K562 (cell line): ENCODE data around the gene ANKRD10. TPM values are rescaled to one million over a fixed set of nuclear protein-coding genes. Genes with fewer than 3 reads are reported as not detected.
A peak's percentile ranks its signal among the peaks of the same experiment; 100 is the strongest.

ENCODE experiments used
- ATAC-seq: fragments of 200-7000 bp; cut with Tn5 transposase; 3 replicates; pipeline ENCODE4 v1.9.1; 2020; ENCODE audit warnings: moderate library complexity
- BruUV-seq: library from RNA; stranded (reverse); fragments of 400-500 nt; replicated peaks from 2 replicates; lab custom pipeline; 2021; lab: Mats Ljungman, UMichigan
- CTCF ChIA-PET: fragments of 300-600 bp; formaldehyde crosslinking; extraction: SDS; loops from one replicate; lab custom pipeline; 2021; ENCODE audit warnings: low intra/inter-chr PET ratio; lab: Yijun Ruan, JAX
- POLR2A ChIA-PET: fragments of 300-600, 350-650 bp; sonication (Branson Sonifier 250); formaldehyde crosslinking; extraction: SDS; loops from one replicate; lab custom pipeline; 2021; ENCODE audit warnings: antibody characterized with exemption, inconsistent platforms; lab: Yijun Ruan, JAX
- DNase-seq, 4 experiments: peaks; one replicate each; pipeline versions ENCODE4 v3.0.0 to v3.0.0-alpha.2; 2011 to 2018; ENCODE audit warnings: low spot score in 3 of 4, mixed read lengths in 3 of 4; ENCODE audit errors: extremely low read depth in 1 of 4
- FAIRE-seq: peaks from 2 replicates; lab custom pipeline; 2011; peaks lifted over from hg19 to GRCh38; lab: Jason Lieb, UNC
- H2AFZ ChIP-seq: 2 replicates; pipeline ENCODE4 v1.6.0; 2011; ENCODE audit warnings: low read depth, low read length, control low read depth, inconsistent platforms
- H3K27ac ChIP-seq: fragments of 200-600 bp; 3 replicates; pipeline ENCODE4 v1.8.0; 2011; ENCODE audit warnings: low read depth, mild to moderate bottlenecking, control low read depth, inconsistent platforms, low read length, moderate library complexity, mixed read lengths; ENCODE audit errors: extremely low read depth
- H3K27me3 ChIP-seq, 2 experiments: fragments of 300-600 bp in 1 of 2; 2 replicates in 1 of 2; 3 replicates in 1 of 2; pipeline versions ENCODE4 v1.6.0 to v1.8.0; 2011; ENCODE audit warnings: inconsistent platforms in 2 of 2, low read length in 2 of 2, mild to moderate bottlenecking in 1 of 2, mixed read lengths in 1 of 2, moderate library complexity in 1 of 2; ENCODE audit not compliant: control insufficient read depth in 2 of 2, insufficient read depth in 2 of 2
- H3K36me3 ChIP-seq: fragments of 300-600 bp; 3 replicates; pipeline ENCODE4 v1.8.0; 2011; ENCODE audit warnings: mild to moderate bottlenecking, low read length, inconsistent platforms; ENCODE audit not compliant: control insufficient read depth, insufficient read depth
- H3K4me1 ChIP-seq, 2 experiments: fragments of 200-600 bp in 1 of 2; replicated peaks in 1 of 2; 2 replicates in 1 of 2; 3 replicates in 1 of 2; pipeline versions ENCODE4 v1.5.1 to v1.8.0; 2011; ENCODE audit warnings: inconsistent platforms in 2 of 2, low read length in 2 of 2, mild to moderate bottlenecking in 1 of 2, mixed read lengths in 1 of 2, moderate library complexity in 1 of 2; ENCODE audit not compliant: control insufficient read depth in 2 of 2, insufficient read depth in 2 of 2
- H3K4me2 ChIP-seq: 2 replicates; pipeline ENCODE4 v1.6.1; 2011; ENCODE audit warnings: low read length, control low read depth, inconsistent platforms, mixed read lengths; ENCODE audit not compliant: insufficient read depth
- H3K4me3 ChIP-seq: fragments of 200-600 bp; sonication (generic), shearing (Covaris generic); 2 replicates; pipeline ENCODE4 v1.5.1; 2016; ENCODE audit warnings: control low read depth, inconsistent platforms
- H3K79me2 ChIP-seq: fragments of 200-600 bp; 3 replicates; pipeline ENCODE4 v1.8.0; 2011; ENCODE audit warnings: low read length, inconsistent platforms; ENCODE audit not compliant: control insufficient read depth, insufficient read depth
- H3K9ac ChIP-seq, 2 experiments: 2 replicates each; pipeline versions ENCODE4 v1.6.0 to v1.6.1; 2011; ENCODE audit warnings: low read depth in 2 of 2, low read length in 2 of 2, control low read depth in 1 of 2, inconsistent platforms in 1 of 2, mild to moderate bottlenecking in 1 of 2, mixed read lengths in 1 of 2; ENCODE audit not compliant: insufficient read depth in 1 of 2
- H3K9me1 ChIP-seq: one replicate; pipeline ENCODE4 v1.6.0; 2011; ENCODE audit warnings: inconsistent platforms, mild to moderate bottlenecking, low read length, moderate library complexity; ENCODE audit not compliant: control insufficient read depth, insufficient read depth
- H3K9me3 ChIP-seq: replicated peaks from 2 replicates; pipeline ENCODE4 v1.5.1; 2011; ENCODE audit warnings: low read depth, low read length, inconsistent platforms; ENCODE audit not compliant: control insufficient read depth, insufficient read depth
- H4K20me1 ChIP-seq: replicated peaks from 2 replicates; pipeline ENCODE4 v1.6.1; 2011; ENCODE audit warnings: low read length, inconsistent platforms, mixed read lengths; ENCODE audit not compliant: control insufficient read depth, insufficient read depth
- CCNT2 ChIP-seq: IDR thresholded peaks from 2 replicates; pipeline ENCODE4 v1.6.1; 2011; ENCODE audit warnings: borderline replicate concordance, low read depth, mild to moderate bottlenecking, moderate library complexity, mixed read lengths, low read length; ENCODE audit not compliant: insufficient read length; ENCODE audit errors: extremely low read depth
- CEBPB ChIP-seq: fragments of 450-650 bp; IDR thresholded peaks from 2 replicates; pipeline ENCODE4 v1.6.1; 2016; ENCODE audit warnings: missing genetic modification characterization, missing compliant biosample characterization
- HSF4 ChIP-seq: fragments of 250-450 bp; sonication (Bioruptor Pico); IDR thresholded peaks from 2 replicates; pipeline ENCODE4 v2.1.2; 2022; ENCODE audit warnings: mild to moderate bottlenecking, moderate library complexity, borderline replicate concordance
- ID3 ChIP-seq, 2 experiments: fragments of 250-450 bp in 1 of 2; fragments of 450-650 bp in 1 of 2; sonication (Bioruptor Pico) in 1 of 2; IDR thresholded peaks; 2 replicates each; pipeline versions ENCODE4 v1.6.1 to v1.8.0; 2016 to 2021; ENCODE audit warnings: mild to moderate bottlenecking in 2 of 2, moderate library complexity in 2 of 2, missing compliant biosample characterization in 1 of 2, missing genetic modification characterization in 1 of 2
- NCOR1 ChIP-seq: fragments of 450-650 bp; IDR thresholded peaks from 2 replicates; pipeline ENCODE4 v1.6.1; 2016; ENCODE audit warnings: mild to moderate bottlenecking, moderate library complexity
- NR3C1 ChIP-seq: sonication (generic); formaldehyde crosslinking; IDR thresholded peaks from 2 replicates; pipeline ENCODE4 v1.8.1; 2022; ENCODE audit warnings: missing genetic modification reagents
- NUFIP1 ChIP-seq: fragments of 450-650 bp; IDR thresholded peaks from 2 replicates; pipeline ENCODE4 v1.6.1; 2018; ENCODE audit not compliant: partially characterized antibody
- TAL1 ChIP-seq: fragments of 450-650 bp; IDR thresholded peaks from 2 replicates; pipeline ENCODE4 v1.6.1; 2016; ENCODE audit warnings: mild to moderate bottlenecking
- TRIM28 ChIP-seq: fragments of 450-650 bp; IDR thresholded peaks from 2 replicates; pipeline ENCODE4 v1.6.1; 2017
- YY1 ChIP-seq, 3 experiments: IDR thresholded peaks; 2 replicates each; pipeline ENCODE4 v1.6.1; 2011; ENCODE audit warnings: low read length in 2 of 3, mild to moderate bottlenecking in 2 of 3, moderate library complexity in 2 of 3, borderline replicate concordance in 1 of 3, control low read depth in 1 of 3, low read depth in 1 of 3; ENCODE audit not compliant: insufficient read depth in 3 of 3, insufficient replicate concordance in 2 of 3, control insufficient read depth in 1 of 3, insufficient read length in 1 of 3; ENCODE audit errors: extremely low read depth in 1 of 3
- ZBTB5 ChIP-seq: fragments of 450-650 bp; IDR thresholded peaks from 2 replicates; pipeline ENCODE4 v1.6.1; 2017; ENCODE audit warnings: antibody characterized with exemption
- ZNF212 ChIP-seq: fragments of 450-650 bp; formaldehyde crosslinking; IDR thresholded peaks from 2 replicates; pipeline ENCODE4 v1.4.0; 2020; ENCODE audit warnings: mild to moderate bottlenecking
- ZNF239 ChIP-seq: fragments of 250-450 bp; sonication (Bioruptor Pico); IDR thresholded peaks from 2 replicates; pipeline ENCODE4 v1.4.0; 2020; ENCODE audit warnings: mild to moderate bottlenecking
- ZNF280A ChIP-seq: fragments of 450-650 bp; IDR thresholded peaks from 2 replicates; pipeline ENCODE4 v1.6.1; 2018; ENCODE audit warnings: mild to moderate bottlenecking, low read depth; ENCODE audit not compliant: partially characterized antibody
- ZNF584 ChIP-seq: fragments of 200-800 bp; sonication (Bioruptor generic); IDR thresholded peaks from 2 replicates; pipeline ENCODE4 v1.6.1; 2016; ENCODE audit warnings: low read depth, mild to moderate bottlenecking, missing genetic modification characterization, missing compliant biosample characterization
- WGBS: fragments of 100-300 bp; shearing (Covaris generic); methylation state at CpG from one replicate; pipeline ENCODE4 v1.1.6; 2016; ENCODE audit warnings: low coverage, mixed read lengths; ENCODE audit not compliant: insufficient coverage; ENCODE audit errors: missing lambda C conversion rate; 5-methylcytosine and 5-hydroxymethylcytosine counted together
- in situ Hi-C: fragments of 300-500 bp; cut with MboI; formaldehyde crosslinking; loops from 4 replicates; pipeline ENCODE4 v1.15.0; 2018; ENCODE audit warnings: inconsistent platforms, mixed read lengths
- intact Hi-C: fragments of 100-400 bp; cut with micrococcal nuclease; formaldehyde crosslinking; loops from 2 replicates; pipeline ENCODE4 v1.14.2; 2022
- polyA plus RNA-seq, 8 experiments: library from polyadenylated mRNA; depleted of rRNA in 4 of 8; stranded (reverse) in 5 of 8; unstranded in 3 of 8; fragments of >200 nt; fragmentation: Nextera tagmentation in 2 of 8; fragmentation: Illumina TruSeq in 1 of 8; extraction: Ambion mirVana in 2 of 8; extraction: Trizol in 1 of 8; gene quantifications; 2 replicates each; pipeline versions ENCODE4 v1.2.1 to v1.2.3, GENCODE V29; 2011 to 2014; ENCODE audit warnings: inconsistent platforms in 1 of 8, missing spikeins in 1 of 8
- total RNA-seq, 7 experiments: library from RNA; depleted of rRNA in 6 of 7; stranded (reverse); fragments of >200 nt in 6 of 7; fragmentation: Illumina TruSeq in 2 of 7; extraction: Trizol in 2 of 7; gene quantifications; 2 replicates each; pipeline versions ENCODE4 v1.2.1 to v1.2.3, GENCODE V29; 2011 to 2021; ENCODE audit warnings: low replicate concordance in 1 of 7

Gene ANKRD10
- total and polyA plus RNA-seq, 9 of the 15 experiments (the other 6 are each of a cell fraction or from before 2014, with no cell fraction given): 21.7 to 183 (median 45.0) TPM

- TF ChIP-seq ID3 (CRISPR knock-in tag; IDR thresholded peaks at IDR 0.05) (no peak), ID3 (tag; IDR thresholded peaks at IDR 0.05) (peak; percentile 65), ZNF584 (CRISPR knock-in tag) (peak; percentile 42; the same call in 1 of the 2 replicates), HSF4 (CRISPR knock-in tag) (peak; percentile 69; the same call in 1 of the 2 replicates)
Observed at GRCh38 chr13:110957931-110958330, 43.1 kb upstream of the ANKRD10 start (continued).

GRCh38 chr13:110957181-110957884, 42.5 kb upstream of the ANKRD10 start:
- H3K9me3 ChIP-seq: peaks cover 15% of the 10 kb centered on the region
- ChIA-PET POLR2A (no interaction called here), CTCF (no interaction called here)
- intact Hi-C loops (no loop called here), in situ Hi-C loops (loop anchor here (10.0 kb wide), 1 partner anchor 1437 kb away; no protein-coding TSS in a partner anchor)
- H3K36me3 ChIP-seq: no peaks in the 10 kb centered on the region
- FAIRE-seq (peak; percentile 78), ATAC-seq (no peak), DNase-seq (peak in 1 of 4 experiments; percentile 73)
- no peak overlapping the region for H3K4me2 ChIP-seq
- no peaks in the 10 kb centered on the region for H3K27me3 ChIP-seq
- WGBS: 43% methylated on average over 9 of the region's 10 CpGs
- H3K9me1 ChIP-seq: no peaks in the 10 kb centered on the region
- H3K79me2 ChIP-seq: no peaks in the 10 kb centered on the region
- BruUV-seq: no TSS peak
- H2AFZ ChIP-seq: 0 out of 2 replicates have a peak overlapping the region, but pooled peaks have one; percentile 32
- H3K4me1 ChIP-seq: peaks cover 5 to 19% of the 10 kb centered on the region in 2 experiments; a peak in 4 of 5 replicates
- H3K9ac ChIP-seq: no peak overlapping the region
- peak overlapping the region; percentile 73; the same call in 2 of the 3 replicates for H3K27ac ChIP-seq
- H4K20me1 ChIP-seq: no peaks in the 10 kb centered on the region
- no peak overlapping the region for H3K4me3 ChIP-seq
- peak; percentile 53; the same call in 1 of the 2 replicates for TF ChIP-seq NCOR1
- no peak for TF ChIP-seq YY1 (IDR thresholded peaks at IDR 0.05; ENCODE audit: borderline replicate concordance in 1 of 3, control insufficient read depth in 1 of 3, extremely low read depth in 1 of 3, insufficient read depth in 3 of 3, insufficient read length in 1 of 3, insufficient replicate concordance in 2 of 3, low read depth in 1 of 3, low read length in 2 of 3)
- peak; percentile 24 for TF ChIP-seq ZNF280A
- TF ChIP-seq NUFIP1: no peak
- TF ChIP-seq ZNF212: no peak
- peak; percentile 21; the same call in 1 of the 2 replicates for TF ChIP-seq TAL1
- TF ChIP-seq CEBPB (tag): peak; percentile 52; the same call in 1 of the 2 replicates
- TF ChIP-seq TRIM28: peak; percentile 88
- no peak for TF ChIP-seq NR3C1 (CRISPR knock-in tag)
- TF ChIP-seq ZNF239 (CRISPR knock-in tag): no peak
- no peak for TF ChIP-seq ZBTB5
- no peak for TF ChIP-seq CCNT2
